DOHH2 (cell line): Measurements from ENCODE around the gene DUSP8.

Experiments used
- H3F3A ChIP-seq: fragments of 200-600 bp; sonication (generic), shearing (Covaris generic); 2 replicates; pipeline ENCODE4 v1.6.0; 2016; ENCODE audit warnings: antibody characterized with exemption, mild to moderate bottlenecking; ENCODE audit not compliant: control insufficient read depth, insufficient read depth
- H3K27ac ChIP-seq: fragments of 200-600 bp; sonication (generic); 2 replicates; pipeline ENCODE4 v1.5.1; 2014; ENCODE audit warnings: low read depth, mild to moderate bottlenecking, low read length, moderate library complexity
- H3K27me3 ChIP-seq: fragments of 200-600 bp; sonication (generic); 2 replicates; pipeline ENCODE4 v1.6.1; 2014; ENCODE audit warnings: mild to moderate bottlenecking, low read length, mixed read lengths; ENCODE audit not compliant: control insufficient read depth
- H3K36me3 ChIP-seq: fragments of 200-600 bp; sonication (generic); 2 replicates; pipeline ENCODE4 v1.6.1; 2014; ENCODE audit warnings: mild to moderate bottlenecking, low read length, moderate library complexity, mixed read lengths; ENCODE audit not compliant: control insufficient read depth
- H3K4me1 ChIP-seq: fragments of 200-600 bp; sonication (generic); 2 replicates; pipeline ENCODE4 v1.6.1; 2014; ENCODE audit warnings: mild to moderate bottlenecking, low read length, mixed read lengths; ENCODE audit not compliant: control insufficient read depth
- H3K4me2 ChIP-seq: fragments of 200-600 bp; sonication (generic); 2 replicates; pipeline ENCODE4 v1.6.0; 2014; ENCODE audit warnings: mild to moderate bottlenecking, low read length, moderate library complexity
- H3K4me3 ChIP-seq: fragments of 200-600 bp; sonication (generic); 2 replicates; pipeline ENCODE4 v1.5.1; 2014; ENCODE audit warnings: mild to moderate bottlenecking, low read length, mixed read lengths
- H3K79me2 ChIP-seq: fragments of 200-600 bp; sonication (generic); 2 replicates; pipeline ENCODE4 v1.6.1; 2014; ENCODE audit warnings: mild to moderate bottlenecking, low read length, mixed read lengths; ENCODE audit not compliant: control insufficient read depth
- H3K9me2 ChIP-seq: fragments of 200-600 bp; sonication (generic); replicated peaks from 2 replicates; pipeline ENCODE4 v1.6.1; 2014; ENCODE audit warnings: mild to moderate bottlenecking, low read length, mixed read lengths; ENCODE audit not compliant: control insufficient read depth
- H3K9me3 ChIP-seq: fragments of 200-600 bp; sonication (generic); 2 replicates; pipeline ENCODE4 v1.6.1; 2014; ENCODE audit warnings: antibody characterized with exemption, low read length, mixed read lengths; ENCODE audit not compliant: control insufficient read depth, insufficient read depth
- H4K20me1 ChIP-seq: fragments of 200-600 bp; sonication (generic); 2 replicates; pipeline ENCODE4 v1.6.0; 2014; ENCODE audit warnings: low read depth, mild to moderate bottlenecking, antibody characterized with exemption, low read length, moderate library complexity; ENCODE audit not compliant: control insufficient read depth, insufficient read depth
- EZH2phosphoT487 ChIP-seq: fragments of 200-600 bp; sonication (generic); IDR thresholded peaks from 2 replicates; pipeline ENCODE4 v1.6.1; 2017; ENCODE audit warnings: borderline replicate concordance, mild to moderate bottlenecking, antibody characterized with exemption, low read length, moderate library complexity, mixed read lengths
- TF ChIP-seq, protein P1 (sequence below): fragments of 200-600 bp; sonication (generic); IDR thresholded peaks from one replicate; pipeline ENCODE4 v1.5.1; 2014; ENCODE audit warnings: antibody characterized with exemption, mild to moderate bottlenecking, low read depth, low read length; ENCODE audit not compliant: poor library complexity, severe bottlenecking

The DUSP8 gene, protein sequence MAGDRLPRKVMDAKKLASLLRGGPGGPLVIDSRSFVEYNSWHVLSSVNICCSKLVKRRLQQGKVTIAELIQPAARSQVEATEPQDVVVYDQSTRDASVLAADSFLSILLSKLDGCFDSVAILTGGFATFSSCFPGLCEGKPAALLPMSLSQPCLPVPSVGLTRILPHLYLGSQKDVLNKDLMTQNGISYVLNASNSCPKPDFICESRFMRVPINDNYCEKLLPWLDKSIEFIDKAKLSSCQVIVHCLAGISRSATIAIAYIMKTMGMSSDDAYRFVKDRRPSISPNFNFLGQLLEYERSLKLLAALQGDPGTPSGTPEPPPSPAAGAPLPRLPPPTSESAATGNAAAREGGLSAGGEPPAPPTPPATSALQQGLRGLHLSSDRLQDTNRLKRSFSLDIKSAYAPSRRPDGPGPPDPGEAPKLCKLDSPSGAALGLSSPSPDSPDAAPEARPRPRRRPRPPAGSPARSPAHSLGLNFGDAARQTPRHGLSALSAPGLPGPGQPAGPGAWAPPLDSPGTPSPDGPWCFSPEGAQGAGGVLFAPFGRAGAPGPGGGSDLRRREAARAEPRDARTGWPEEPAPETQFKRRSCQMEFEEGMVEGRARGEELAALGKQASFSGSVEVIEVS

DNA sequence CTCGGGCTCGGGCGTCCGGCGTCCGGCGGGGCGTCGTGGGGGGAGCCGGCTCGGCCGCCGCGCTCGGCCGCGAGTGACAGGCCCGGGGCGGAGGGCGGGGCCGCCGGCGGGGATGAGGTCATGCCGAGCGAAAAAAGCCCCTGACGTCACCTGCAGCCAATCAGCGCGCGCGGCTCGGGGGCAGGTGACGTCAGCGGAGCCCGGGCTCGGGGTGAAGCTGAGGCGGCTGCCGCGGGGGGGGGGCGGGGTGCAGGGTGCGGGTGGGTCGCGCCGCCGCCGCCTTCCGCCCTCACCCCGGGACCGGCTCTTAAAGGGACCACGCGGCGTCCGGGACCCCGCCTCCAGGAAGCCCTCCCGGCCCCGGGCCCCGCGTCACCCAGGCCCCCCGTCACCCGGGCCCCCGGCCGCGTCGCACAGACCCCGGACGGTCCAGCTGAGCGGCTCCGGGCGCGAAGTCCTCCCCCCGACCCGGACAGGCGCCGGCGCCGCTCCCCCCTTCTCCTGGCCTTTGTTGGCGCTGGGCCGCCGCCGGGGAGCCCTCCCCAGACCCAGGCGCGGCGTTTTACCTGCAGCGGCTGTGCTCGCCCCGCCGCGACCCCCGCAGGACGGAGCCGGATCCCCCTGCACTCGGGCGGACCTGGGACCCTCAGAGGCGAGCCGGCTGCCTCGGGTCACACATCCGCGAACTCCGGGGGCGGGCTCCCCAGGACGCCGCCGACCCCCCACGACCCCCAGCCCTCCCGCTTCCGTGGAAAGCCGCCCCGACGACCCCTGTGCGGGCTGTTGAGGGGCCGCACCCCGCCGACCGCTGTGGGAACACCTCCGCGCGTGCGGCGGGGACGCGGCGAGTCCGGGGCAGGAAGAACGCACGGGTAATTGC is at the start of gene DUSP8:
Gene DUSP8, minus strand, starts transcription at position 75 of the 880 bp plus-strand sequence. CDS start 6,445 bp downstream, outside the sequence.
- TF ChIP-seq, protein P1, sequence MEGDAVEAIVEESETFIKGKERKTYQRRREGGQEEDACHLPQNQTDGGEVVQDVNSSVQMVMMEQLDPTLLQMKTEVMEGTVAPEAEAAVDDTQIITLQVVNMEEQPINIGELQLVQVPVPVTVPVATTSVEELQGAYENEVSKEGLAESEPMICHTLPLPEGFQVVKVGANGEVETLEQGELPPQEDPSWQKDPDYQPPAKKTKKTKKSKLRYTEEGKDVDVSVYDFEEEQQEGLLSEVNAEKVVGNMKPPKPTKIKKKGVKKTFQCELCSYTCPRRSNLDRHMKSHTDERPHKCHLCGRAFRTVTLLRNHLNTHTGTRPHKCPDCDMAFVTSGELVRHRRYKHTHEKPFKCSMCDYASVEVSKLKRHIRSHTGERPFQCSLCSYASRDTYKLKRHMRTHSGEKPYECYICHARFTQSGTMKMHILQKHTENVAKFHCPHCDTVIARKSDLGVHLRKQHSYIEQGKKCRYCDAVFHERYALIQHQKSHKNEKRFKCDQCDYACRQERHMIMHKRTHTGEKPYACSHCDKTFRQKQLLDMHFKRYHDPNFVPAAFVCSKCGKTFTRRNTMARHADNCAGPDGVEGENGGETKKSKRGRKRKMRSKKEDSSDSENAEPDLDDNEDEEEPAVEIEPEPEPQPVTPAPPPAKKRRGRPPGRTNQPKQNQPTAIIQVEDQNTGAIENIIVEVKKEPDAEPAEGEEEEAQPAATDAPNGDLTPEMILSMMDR: no peak
- TF ChIP-seq EZH2phosphoT487: peak; percentile 87; the same call in 1 of the 2 replicates
- H3K4me1 ChIP-seq: peaks cover 28% of the 10 kb centered on the region
- H3K36me3 ChIP-seq: no peaks in the 10 kb centered on the region
- no peaks in the 10 kb centered on the region for H3K9me2 ChIP-seq
- no peaks in the 10 kb centered on the region for H4K20me1 ChIP-seq
- H3K79me2 ChIP-seq: no peaks in the 10 kb centered on the region
- no peaks in the 10 kb centered on the region for H3K9me3 ChIP-seq
- H3K4me2 ChIP-seq: peak within 1 kb of the TSS; percentile 79
- no peaks in the 10 kb centered on the region for H3F3A ChIP-seq
- H3K4me3 ChIP-seq: peak within 1 kb of the TSS; percentile 61
- no peak within 1 kb of the TSS for H3K27ac ChIP-seq
- H3K27me3 ChIP-seq: peaks cover 46% of the 10 kb centered on the region

DNA sequence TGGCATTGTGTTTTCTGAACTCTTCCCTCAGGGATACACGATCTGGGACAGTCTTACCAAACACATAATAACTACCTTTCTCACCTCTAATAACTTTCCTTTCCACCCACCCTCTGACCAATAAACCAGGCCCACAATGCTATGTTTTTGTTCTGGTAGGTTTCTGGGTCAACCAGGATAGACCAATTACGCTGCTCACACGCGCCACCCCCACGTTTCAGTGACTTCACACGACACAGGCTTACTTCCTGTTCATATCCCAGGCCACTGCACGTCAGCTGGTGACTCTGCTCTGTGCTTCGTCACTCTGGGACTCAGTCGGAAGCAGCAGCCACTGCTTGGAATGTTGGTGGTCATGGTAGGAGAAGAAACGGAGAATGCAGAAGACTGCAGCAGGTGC is 47.4 kb upstream of the DUSP8 start:
- no peaks in the 10 kb centered on the region for H3F3A ChIP-seq
- H4K20me1 ChIP-seq: no peaks in the 10 kb centered on the region
- no peak overlapping the region for H3K4me3 ChIP-seq
- TF ChIP-seq, protein P1: no peak
- no peak for TF ChIP-seq EZH2phosphoT487
- H3K36me3 ChIP-seq: no peaks in the 10 kb centered on the region
- no peaks in the 10 kb centered on the region for H3K4me1 ChIP-seq
- no peaks in the 10 kb centered on the region for H3K9me2 ChIP-seq
- H3K79me2 ChIP-seq: no peaks in the 10 kb centered on the region
- no peaks in the 10 kb centered on the region; the same call in 1 of the 2 replicates for H3K27me3 ChIP-seq
- H3K4me2 ChIP-seq: no peak overlapping the region
- no peaks in the 10 kb centered on the region for H3K9me3 ChIP-seq
- H3K27ac ChIP-seq: no peak overlapping the region

DNA sequence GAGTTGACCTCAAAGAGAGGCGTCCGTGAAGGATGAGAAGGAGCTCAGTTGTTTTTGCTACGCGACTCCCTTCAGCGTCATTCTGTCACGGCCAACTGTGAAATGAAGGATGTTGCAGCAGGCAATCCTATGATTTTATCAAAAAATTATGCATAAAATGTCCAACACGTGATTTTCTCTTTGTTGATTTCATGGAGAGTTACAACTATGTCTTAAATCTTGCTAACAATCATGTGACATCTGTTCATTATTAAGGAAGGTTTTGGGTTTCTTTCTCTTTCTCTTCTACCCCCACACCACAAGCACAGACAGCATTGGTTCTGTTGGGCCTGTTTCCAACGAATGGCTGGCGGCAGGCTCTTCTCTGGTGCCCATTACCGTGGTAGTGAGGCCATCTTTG is 46.2 kb upstream of the DUSP8 start:
- TF ChIP-seq, protein P1: no peak
- no peak for TF ChIP-seq EZH2phosphoT487
- no peaks in the 10 kb centered on the region for H3K9me2 ChIP-seq
- no peaks in the 10 kb centered on the region for H3K79me2 ChIP-seq
- H3K4me3 ChIP-seq: no peak overlapping the region
- no peaks in the 10 kb centered on the region for H3K36me3 ChIP-seq
- no peaks in the 10 kb centered on the region for H3K4me1 ChIP-seq
- H3K27me3 ChIP-seq: no peaks in the 10 kb centered on the region; the same call in 1 of the 2 replicates
- H3K4me2 ChIP-seq: no peak overlapping the region
- no peaks in the 10 kb centered on the region for H3K9me3 ChIP-seq
- H3F3A ChIP-seq: no peaks in the 10 kb centered on the region
- H3K27ac ChIP-seq: no peak overlapping the region
- H4K20me1 ChIP-seq: no peaks in the 10 kb centered on the region
